HUES64 (cell line): ENCODE measurements around the gene PRAMEF15.
"Not testable (repeated sequence)": the region's sequence is repeated elsewhere in the genome, so short reads cannot be mapped to it uniquely, and the experiment has no call there.

Source experiments
- H3K27ac ChIP-seq: 2 replicates; pipeline ENCODE4 v1.7.0; 2013; ENCODE audit warnings: low read depth, low read length, inconsistent platforms
- H3K27me3 ChIP-seq: 2 replicates; pipeline ENCODE4 v1.6.1; 2013; ENCODE audit warnings: mild to moderate bottlenecking, low read length; ENCODE audit not compliant: insufficient read depth
- H3K36me3 ChIP-seq: 2 replicates; pipeline ENCODE4 v1.6.1; 2013; ENCODE audit warnings: mild to moderate bottlenecking, low read length; ENCODE audit not compliant: insufficient read depth
- H3K4me1 ChIP-seq: 2 replicates; pipeline ENCODE4 v1.6.1; 2013; ENCODE audit warnings: mild to moderate bottlenecking, low read length, moderate library complexity; ENCODE audit not compliant: insufficient read depth
- H3K4me3 ChIP-seq: 2 replicates; pipeline ENCODE4 v1.5.1; 2013; ENCODE audit warnings: mild to moderate bottlenecking, low read length, moderate library complexity
- H3K9ac ChIP-seq: 2 replicates; pipeline ENCODE4 v1.6.1; 2013; ENCODE audit warnings: mild to moderate bottlenecking, low read depth, low read length
- H3K9me3 ChIP-seq: 2 replicates; pipeline ENCODE4 v1.6.1; 2013; ENCODE audit warnings: low read depth, low read length; ENCODE audit not compliant: insufficient read depth
- WGBS: fragments of 150-250, 120-280 bp; methylation state at CpG from one replicate; pipeline ENCODE4 v1.1.7; 2013; ENCODE audit warnings: missing lambda C conversion rate; 5-methylcytosine and 5-hydroxymethylcytosine counted together

Gene PRAMEF15

GRCh38 chr1:13354475-13354874 lies 39.1 kb downstream of the PRAMEF15 start:
- not testable (repeated sequence) for H3K9ac ChIP-seq, H3K27ac ChIP-seq, H3K9me3 ChIP-seq, H3K4me3 ChIP-seq, H3K27me3 ChIP-seq, H3K36me3 ChIP-seq, H3K4me1 ChIP-seq
- no CpG with 5 or more reads among the region's 9 CpGs for WGBS

GRCh38 chr1:13356774-13357173 lies 41.4 kb downstream of the PRAMEF15 start:
- H3K27me3 ChIP-seq, H3K4me1 ChIP-seq, H3K4me3 ChIP-seq, H3K36me3 ChIP-seq, H3K27ac ChIP-seq, H3K9me3 ChIP-seq, H3K9ac ChIP-seq: not testable (repeated sequence)
- 4% methylated on average over 5 of the region's 5 CpGs for WGBS

DNA sequence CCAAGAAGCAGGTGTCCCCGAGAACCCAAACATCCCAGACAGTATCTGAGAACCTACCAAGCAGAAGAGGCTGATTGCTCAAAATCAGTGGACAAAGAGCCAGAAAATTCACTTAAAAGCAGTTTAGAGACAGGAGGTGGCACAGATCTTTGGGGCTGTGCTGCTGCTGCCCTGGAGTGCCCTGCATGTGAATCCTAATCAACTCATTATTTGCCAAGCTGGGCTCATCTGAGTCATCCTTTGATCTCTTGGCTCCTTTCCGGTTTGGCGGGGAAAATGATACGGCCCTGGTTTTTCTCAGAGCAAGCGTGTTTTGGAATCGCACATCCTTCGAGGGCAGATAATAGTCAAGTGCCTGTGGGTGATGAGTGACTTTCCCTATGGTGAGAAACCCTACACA lies 47.0 kb downstream of the PRAMEF15 start:
- no CpG with 5 or more reads among the region's 7 CpGs for WGBS
- H3K9ac ChIP-seq, H3K27me3 ChIP-seq, H3K27ac ChIP-seq, H3K9me3 ChIP-seq, H3K4me3 ChIP-seq, H3K4me1 ChIP-seq, H3K36me3 ChIP-seq: not testable (repeated sequence)

GRCh38 chr1:13364928-13365327 lies 49.5 kb downstream of the PRAMEF15 start:
- H3K4me1 ChIP-seq, H3K27ac ChIP-seq, H3K36me3 ChIP-seq, H3K9ac ChIP-seq, H3K4me3 ChIP-seq, H3K27me3 ChIP-seq: not testable (repeated sequence)
- H3K9me3 ChIP-seq, result peaks cover 19% of the 10 kb centered on the region
- WGBS, result no CpG with 5 or more reads among the region's 4 CpGs

- peaks cover 28% of the 10 kb centered on the region for H3K9me3 ChIP-seq
- not testable (repeated sequence) for H3K4me1 ChIP-seq, H3K9ac ChIP-seq, H3K27me3 ChIP-seq, H3K36me3 ChIP-seq, H3K27ac ChIP-seq, H3K4me3 ChIP-seq
- 80% methylated on average over 1 of the region's 3 CpGs for WGBS
Measured at GRCh38 chr1:13366536-13366935, 51.2 kb downstream of the PRAMEF15 start.

GRCh38 chr1:13368544-13368943 lies 53.2 kb downstream of the PRAMEF15 start:
- H3K9ac ChIP-seq, H3K27ac ChIP-seq, H3K36me3 ChIP-seq, H3K4me1 ChIP-seq, H3K27me3 ChIP-seq, H3K4me3 ChIP-seq: not testable (repeated sequence)
- WGBS, result 95% methylated on average over 2 of the region's 4 CpGs
- H3K9me3 ChIP-seq, result peaks cover 42% of the 10 kb centered on the region
